Activated effector memory CD4-positive, alpha-beta T cell treated with anti-CD3 and anti-CD28 coated beads, Interleukin-2, amount 50 U/mL, for 16 hours (primary cell): ENCODE measurements around the gene ACTL10.
"Not testable (repeated sequence)": the region's sequence is repeated elsewhere in the genome, so short reads cannot be mapped to it uniquely, and the experiment has no call there.

Experiments
- DNase-seq: peaks from one replicate; pipeline ENCODE4 v3.0.0-alpha.2; 2020

ACTL10 gene

GRCh38 chr20:33679758-33680485 lies 13.2 kb downstream of the ACTL10 start:
- DNase-seq: peak; percentile 79

GRCh38 chr20:33680686-33681085 lies 13.9 kb downstream of the ACTL10 start:
- no peak for DNase-seq

DNA sequence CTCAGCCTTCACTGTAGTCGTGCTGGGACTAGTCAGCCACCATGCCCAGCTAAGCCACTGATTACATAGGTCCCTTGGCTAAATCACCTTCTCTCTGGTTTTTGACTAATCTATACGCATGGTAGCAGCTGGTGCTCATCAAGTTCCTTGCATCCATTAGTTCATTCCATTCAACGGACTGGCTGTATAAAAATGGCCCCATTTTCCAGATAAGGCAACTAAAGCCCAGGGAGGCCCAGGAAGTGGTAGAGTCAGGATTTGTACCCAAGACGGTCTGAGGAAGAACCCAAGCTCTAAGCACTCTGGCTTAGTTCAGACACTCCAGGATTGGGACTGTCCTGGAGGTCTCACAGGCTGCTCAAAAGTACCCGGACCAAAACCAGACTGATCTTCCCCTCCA lies 14.5 kb downstream of the ACTL10 start:
- no peak for DNase-seq

- no peak for DNase-seq
Measured at GRCh38 chr20:33681728-33682353, 15.1 kb downstream of the ACTL10 start.

GRCh38 chr20:33684533-33685327 lies 18.0 kb downstream of the ACTL10 start:
- DNase-seq: no peak

DNA sequence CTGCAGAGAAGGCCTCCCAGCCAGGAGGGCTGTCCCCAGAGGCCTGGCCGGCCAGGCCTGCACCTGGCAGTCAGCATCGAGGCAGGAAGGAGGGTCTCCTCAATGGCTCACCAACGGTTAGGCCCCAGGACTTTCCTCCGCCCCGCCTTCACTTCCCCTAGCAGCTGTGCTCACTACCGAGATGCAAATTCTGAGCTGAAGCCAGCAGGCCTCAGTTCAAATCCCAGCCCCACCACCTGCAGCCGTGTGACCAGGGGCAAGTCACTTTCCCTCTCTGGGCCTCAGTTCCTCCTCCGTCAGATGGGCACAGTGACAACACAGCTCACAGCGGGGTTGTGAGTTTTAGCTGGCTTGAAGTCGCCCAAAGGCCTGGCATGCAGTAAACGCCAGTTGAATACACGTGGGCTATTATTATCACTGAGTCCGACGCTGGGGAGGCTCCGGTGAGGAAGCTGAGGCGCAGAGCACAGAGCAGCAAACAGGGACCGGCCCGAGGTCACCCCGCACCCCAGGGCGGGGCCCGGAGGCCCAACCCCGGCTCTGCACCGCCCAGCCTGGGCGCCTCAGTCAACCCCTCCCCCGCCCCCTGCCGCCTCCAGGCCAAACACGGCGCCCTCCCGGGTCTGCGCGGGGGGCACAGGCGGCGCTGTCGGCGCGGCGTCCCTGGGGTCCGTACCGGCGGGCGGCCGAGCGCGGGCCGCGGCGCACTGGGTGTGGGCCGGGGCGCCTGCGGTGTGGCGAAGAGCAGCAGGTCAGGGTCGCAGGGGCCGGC lies 18.8 kb downstream of the ACTL10 start:
- peak; percentile 83 for DNase-seq

- peak; percentile 98 for DNase-seq
Measured at GRCh38 chr20:33686100-33686983, 19.6 kb downstream of the ACTL10 start, which contains the start of gene E2F1. Gene E2F1, minus strand, starts transcription at chr20:33686385. Its CDS starts 121 bp downstream, at chr20:33686264.

DNA sequence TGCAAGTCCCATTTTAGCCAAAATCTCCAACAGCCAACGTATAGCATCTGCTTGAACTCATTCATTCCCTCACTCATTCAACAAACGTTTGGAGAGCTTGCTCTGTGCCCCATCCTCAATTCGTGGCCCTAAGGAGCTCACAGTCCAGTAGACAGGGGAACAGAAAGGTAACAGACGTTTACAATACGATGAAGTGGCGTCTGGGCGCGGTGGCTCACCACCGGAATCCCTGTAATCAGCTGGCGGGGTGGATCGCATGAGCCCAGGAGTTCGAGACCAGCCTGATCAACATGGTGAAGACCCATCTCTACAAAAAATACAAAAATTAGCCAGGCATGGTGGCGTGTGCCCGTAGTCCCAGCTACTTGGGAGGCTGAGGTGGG lies 20.2 kb downstream of the ACTL10 start:
- DNase-seq: no peak

DNA sequence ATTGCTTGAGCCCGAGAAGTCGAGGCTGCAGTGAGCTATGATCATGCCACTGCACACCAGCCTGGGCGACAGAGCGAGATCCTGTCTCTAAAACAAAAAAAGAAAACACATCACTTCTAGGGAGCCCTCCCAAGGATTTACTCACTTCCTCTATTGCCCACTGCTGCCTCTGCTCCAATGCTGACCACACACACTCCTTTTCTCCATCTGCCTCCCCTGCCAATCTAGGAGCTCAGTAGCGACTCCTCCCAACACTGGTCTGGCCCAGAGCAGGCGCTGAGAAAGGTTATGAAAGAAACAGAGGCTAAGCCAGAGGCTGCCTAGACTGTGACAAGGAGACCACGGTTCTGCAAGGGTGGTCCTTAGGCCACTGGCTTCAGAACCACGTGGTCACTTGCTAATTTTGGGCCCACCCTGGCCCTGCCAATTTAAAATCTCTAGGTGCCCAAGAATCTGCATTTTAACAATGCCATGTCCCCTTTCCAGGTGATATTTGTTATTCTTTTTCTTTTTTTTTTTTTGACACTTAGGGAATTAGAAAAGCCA lies 20.7 kb downstream of the ACTL10 start:
- DNase-seq: no peak

- no peak for DNase-seq
Measured at GRCh38 chr20:33687993-33688937, 21.5 kb downstream of the ACTL10 start.

DNA sequence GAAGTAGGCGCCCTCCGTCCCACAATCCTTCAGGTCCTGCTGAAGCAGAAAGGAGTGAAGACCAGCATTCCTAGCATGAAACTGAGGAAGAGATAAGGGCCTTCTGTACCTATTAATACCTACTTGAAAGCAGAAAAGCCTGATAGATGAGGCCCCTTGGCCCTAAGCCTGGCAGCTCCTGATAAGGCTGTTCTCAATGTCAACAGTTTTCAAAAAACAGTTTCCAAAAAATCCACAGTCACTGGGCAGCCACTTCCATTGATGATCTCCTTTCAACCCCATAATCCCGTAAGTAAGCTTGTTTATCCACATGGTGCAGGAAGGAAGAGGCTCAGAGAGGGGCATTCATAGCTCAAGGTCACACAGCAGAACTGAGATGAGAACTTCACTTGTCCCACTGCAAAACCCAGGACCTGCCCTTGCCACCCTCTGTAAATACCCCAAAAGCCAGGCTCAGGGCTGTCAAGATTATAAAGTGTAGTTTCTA lies 22.2 kb downstream of the ACTL10 start:
- no peak for DNase-seq

DNA sequence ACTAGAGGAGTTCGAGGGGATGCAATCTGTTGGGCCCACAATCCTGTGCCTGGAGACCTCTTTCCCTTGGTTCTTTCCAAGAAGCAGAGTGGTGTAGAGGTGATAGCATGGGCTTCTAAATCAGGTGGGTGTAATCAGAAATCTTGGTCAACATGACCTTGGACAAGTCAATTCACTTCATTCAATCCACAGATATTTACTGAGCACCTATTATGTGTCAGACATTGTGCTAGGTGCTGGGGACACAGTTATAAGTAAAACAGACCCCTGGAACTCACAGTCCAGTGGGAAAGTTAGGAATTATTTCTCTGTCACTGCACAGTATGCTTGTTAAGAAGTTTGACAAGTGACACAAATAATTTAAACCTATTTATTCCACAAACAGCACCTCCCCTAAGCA lies 22.8 kb downstream of the ACTL10 start:
- DNase-seq: no peak

DNA sequence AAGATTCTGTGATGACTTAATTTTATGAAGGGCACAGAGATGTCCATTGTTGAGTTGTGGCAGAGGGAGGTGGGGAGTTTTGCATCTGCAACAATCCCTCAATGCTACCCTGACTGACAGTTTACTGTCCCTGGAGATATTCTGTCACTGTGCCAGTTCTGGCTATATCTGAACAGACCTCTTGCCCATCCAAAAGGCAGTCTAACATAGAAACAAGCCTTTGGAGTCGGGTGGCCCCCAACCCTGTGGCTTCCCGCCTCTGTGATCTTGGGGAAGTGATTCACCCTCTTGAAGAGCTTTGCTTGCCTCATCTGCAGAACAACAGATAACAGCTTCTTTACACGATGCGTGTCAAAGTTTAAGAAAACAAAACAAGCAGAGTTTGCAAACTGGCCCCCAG lies 23.2 kb downstream of the ACTL10 start:
- DNase-seq: peak; percentile 73

GRCh38 chr20:33693289-33693688 lies 26.5 kb downstream of the ACTL10 start:
- DNase-seq: no peak

- DNase-seq: no peak
Measured at GRCh38 chr20:33693741-33694638, 27.2 kb downstream of the ACTL10 start.

- DNase-seq: no peak
Measured at GRCh38 chr20:33694639-33695012, 27.9 kb downstream of the ACTL10 start.

DNA sequence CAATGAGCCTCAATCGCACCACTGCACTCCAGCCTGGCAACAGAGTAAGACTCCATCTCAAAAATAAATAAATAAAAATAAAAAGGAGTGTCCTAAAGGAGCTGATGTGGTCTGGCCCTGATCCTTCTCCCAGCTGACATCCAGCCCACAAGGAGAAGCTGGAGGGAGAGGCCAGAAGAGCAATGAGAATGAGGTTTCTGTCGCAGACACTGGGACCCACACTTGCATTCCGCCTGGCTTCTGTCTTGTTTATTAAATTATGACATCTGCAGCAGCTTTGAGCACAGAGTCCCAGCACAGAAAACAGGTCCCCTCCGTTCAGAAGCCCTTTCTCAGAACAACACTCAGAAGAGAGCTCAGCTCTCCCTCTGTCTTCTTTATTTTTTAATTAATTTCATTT lies 29.7 kb downstream of the ACTL10 start:
- no peak for DNase-seq

GRCh38 chr20:33697129-33697528 lies 30.4 kb downstream of the ACTL10 start:
- DNase-seq: no peak

DNA sequence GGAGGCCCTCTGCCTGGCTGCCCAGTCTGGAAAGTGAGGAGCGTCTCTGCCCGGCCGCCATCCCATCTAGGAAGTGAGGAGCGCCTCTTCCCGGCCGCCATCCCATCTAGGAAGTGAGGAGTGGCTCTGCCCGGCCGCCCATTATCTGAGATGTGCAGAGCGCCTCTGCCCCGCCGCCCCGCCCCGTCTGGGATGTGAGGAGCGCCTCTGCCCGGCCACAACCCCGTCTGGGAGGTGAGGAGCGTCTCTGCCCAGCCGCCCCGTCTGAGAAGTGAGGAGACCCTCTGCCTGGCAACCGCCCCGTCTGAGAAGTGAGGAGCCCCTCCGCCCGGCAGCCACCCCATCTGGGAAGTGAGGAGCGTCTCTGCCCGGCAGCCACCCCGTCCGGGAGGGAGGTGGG lies 32.2 kb downstream of the ACTL10 start:
- not testable (repeated sequence) for DNase-seq
